PC-9 (cell line): ENCODE data around the gene SCAPER. TPM values are rescaled to one million over a fixed set of nuclear protein-coding genes. Genes with fewer than 3 reads are reported as not detected.

Experiments used
- BruUV-seq: library from RNA; stranded (reverse); fragments of 400-500 nt; replicated peaks from 2 replicates; lab custom pipeline; 2021; lab: Mats Ljungman, UMichigan
- CTCF ChIA-PET: fragments of 300-600 bp; sonication (Branson Sonifier 250); formaldehyde crosslinking; loops from one replicate; lab custom pipeline; 2022; ENCODE audit warnings: antibody characterized with exemption; lab: Charles Lee
- POLR2A ChIA-PET: fragments of 300-600 bp; sonication (Branson Sonifier 250); formaldehyde crosslinking; loops from one replicate; lab custom pipeline; 2022; ENCODE audit warnings: antibody characterized with exemption; ENCODE audit not compliant: unreplicated experiment; lab: Charles Lee
- DNase-seq, 2 experiments: peaks; one replicate each; pipeline versions ENCODE4 v3.0.0 to v3.0.0-alpha.2; 2015 to 2022; ENCODE audit warnings: mixed read lengths in 1 of 2
- H2AFZ ChIP-seq: fragments of 200-600 bp; sonication (generic); 2 replicates; pipeline ENCODE4 v1.8.1; 2017; ENCODE audit warnings: antibody characterized with exemption
- H3F3A ChIP-seq: fragments of 200-600 bp; sonication (generic); 2 replicates; pipeline ENCODE4 v1.8.1; 2017; ENCODE audit warnings: antibody characterized with exemption, mild to moderate bottlenecking, low read depth; ENCODE audit not compliant: insufficient read depth
- H3K27ac ChIP-seq: fragments of 200-600 bp; sonication (generic); 2 replicates; pipeline ENCODE4 v1.6.1; 2016; ENCODE audit warnings: mixed run types
- H3K27me3 ChIP-seq: fragments of 200-600 bp; sonication (generic); 2 replicates; pipeline ENCODE4 v1.6.1; 2016; ENCODE audit warnings: low read depth, mixed run types; ENCODE audit not compliant: insufficient read depth
- H3K36me3 ChIP-seq: fragments of 200-600 bp; sonication (generic); 2 replicates; pipeline ENCODE4 v1.6.1; 2016; ENCODE audit warnings: low read depth, mixed run types
- H3K4me1 ChIP-seq: fragments of 200-600 bp; sonication (generic); replicated peaks from 2 replicates; pipeline ENCODE4 v1.6.1; 2016; ENCODE audit warnings: mixed run types; ENCODE audit not compliant: insufficient read depth
- H3K4me2 ChIP-seq: fragments of 200-600 bp; sonication (generic); 2 replicates; pipeline ENCODE4 v1.6.1; 2017; ENCODE audit warnings: mixed run types
- H3K4me3 ChIP-seq: fragments of 200-600 bp; sonication (generic); 2 replicates; pipeline ENCODE4 v1.6.1; 2016; ENCODE audit warnings: mixed run types
- H3K79me2 ChIP-seq: fragments of 200-600 bp; sonication (generic); 2 replicates; pipeline ENCODE4 v1.6.1; 2017; ENCODE audit warnings: low read depth, mixed run types
- H3K9me2 ChIP-seq: fragments of 200-600 bp; sonication (generic); 2 replicates; pipeline ENCODE4 v1.8.1; 2017; ENCODE audit warnings: mild to moderate bottlenecking; ENCODE audit not compliant: insufficient read depth
- H3K9me3 ChIP-seq: fragments of 200-600 bp; sonication (generic); 2 replicates; pipeline ENCODE4 v1.8.1; 2016; ENCODE audit warnings: low read depth; ENCODE audit not compliant: insufficient read depth
- H4K20me1 ChIP-seq: fragments of 200-600 bp; sonication (generic); 2 replicates; pipeline ENCODE4 v1.8.1; 2017; ENCODE audit not compliant: insufficient read depth
- EZH2 ChIP-seq: fragments of 200-600 bp; sonication (generic); IDR thresholded peaks from 2 replicates; pipeline ENCODE4 v1.8.0; 2017; ENCODE audit warnings: antibody characterized with exemption, low read depth
- intact Hi-C: fragments of 100-400 bp; cut with micrococcal nuclease; formaldehyde crosslinking; loops from one replicate; pipeline ENCODE4 v1.10.0; 2022; ENCODE audit not compliant: unreplicated experiment
- total RNA-seq: library from RNA; stranded (reverse); gene quantifications from 2 replicates; pipeline ENCODE4 v1.2.3, GENCODE V29; 2021
- TF ChIP-seq, protein P1 (sequence below): fragments of 200-600 bp; sonication (generic); conservative IDR thresholded peaks from 2 replicates; pipeline ENCODE4 v1.6.1; 2017; ENCODE audit warnings: mixed run types, antibody characterized with exemption, mild to moderate bottlenecking, moderate library complexity

SCAPER gene
- total RNA-seq, 1 experiment from 2014 or later = 18.7 TPM

DNA sequence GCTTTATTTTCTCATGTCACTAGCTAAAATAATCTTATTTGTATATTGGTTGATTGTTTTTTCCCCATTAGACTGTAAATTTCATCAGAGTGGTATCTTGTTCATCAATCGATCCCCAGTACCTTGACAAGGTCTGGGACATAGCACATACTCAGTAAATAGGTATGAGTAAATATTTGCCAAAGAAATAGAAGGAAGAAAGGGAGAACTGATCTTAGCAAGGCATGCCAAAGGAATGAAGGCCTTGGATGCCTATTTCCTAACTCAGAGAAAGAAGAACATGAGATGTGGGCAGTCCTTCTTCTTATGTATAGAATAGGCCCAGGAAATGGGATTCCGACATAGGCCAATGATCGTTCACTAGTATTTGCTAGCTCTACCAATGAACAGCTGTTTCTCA is 513.8 kb downstream of the SCAPER start:
- Histone ChIP-seq H3K27ac (0 out of 2 replicates have a peak overlapping the region, but pooled peaks have one; percentile 5), H3K4me3 (no peak overlapping the region), H3K79me2 (no peaks in the 10 kb centered on the region), H3F3A (peaks cover 5% of the 10 kb centered on the region; the same call in 1 of the 2 replicates), H3K36me3 (no peaks in the 10 kb centered on the region), H3K27me3 (no peaks in the 10 kb centered on the region), H3K4me1 (peaks cover 12% of the 10 kb centered on the region), H3K4me2 (no peak overlapping the region), H3K9me2 (no peaks in the 10 kb centered on the region), H2AFZ (no peak overlapping the region), H4K20me1 (no peaks in the 10 kb centered on the region), H3K9me3 (no peaks in the 10 kb centered on the region)
- intact Hi-C loops = no loop called here
- peak in 1 of 2 experiments; percentile 70 for DNase-seq
- CTCF ChIA-PET = no interaction called here
- BruUV-seq = no TSS peak
- POLR2A ChIA-PET = no interaction called here
- TF ChIP-seq, protein P1, sequence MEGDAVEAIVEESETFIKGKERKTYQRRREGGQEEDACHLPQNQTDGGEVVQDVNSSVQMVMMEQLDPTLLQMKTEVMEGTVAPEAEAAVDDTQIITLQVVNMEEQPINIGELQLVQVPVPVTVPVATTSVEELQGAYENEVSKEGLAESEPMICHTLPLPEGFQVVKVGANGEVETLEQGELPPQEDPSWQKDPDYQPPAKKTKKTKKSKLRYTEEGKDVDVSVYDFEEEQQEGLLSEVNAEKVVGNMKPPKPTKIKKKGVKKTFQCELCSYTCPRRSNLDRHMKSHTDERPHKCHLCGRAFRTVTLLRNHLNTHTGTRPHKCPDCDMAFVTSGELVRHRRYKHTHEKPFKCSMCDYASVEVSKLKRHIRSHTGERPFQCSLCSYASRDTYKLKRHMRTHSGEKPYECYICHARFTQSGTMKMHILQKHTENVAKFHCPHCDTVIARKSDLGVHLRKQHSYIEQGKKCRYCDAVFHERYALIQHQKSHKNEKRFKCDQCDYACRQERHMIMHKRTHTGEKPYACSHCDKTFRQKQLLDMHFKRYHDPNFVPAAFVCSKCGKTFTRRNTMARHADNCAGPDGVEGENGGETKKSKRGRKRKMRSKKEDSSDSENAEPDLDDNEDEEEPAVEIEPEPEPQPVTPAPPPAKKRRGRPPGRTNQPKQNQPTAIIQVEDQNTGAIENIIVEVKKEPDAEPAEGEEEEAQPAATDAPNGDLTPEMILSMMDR = no peak
- no peak for TF ChIP-seq EZH2

DNA sequence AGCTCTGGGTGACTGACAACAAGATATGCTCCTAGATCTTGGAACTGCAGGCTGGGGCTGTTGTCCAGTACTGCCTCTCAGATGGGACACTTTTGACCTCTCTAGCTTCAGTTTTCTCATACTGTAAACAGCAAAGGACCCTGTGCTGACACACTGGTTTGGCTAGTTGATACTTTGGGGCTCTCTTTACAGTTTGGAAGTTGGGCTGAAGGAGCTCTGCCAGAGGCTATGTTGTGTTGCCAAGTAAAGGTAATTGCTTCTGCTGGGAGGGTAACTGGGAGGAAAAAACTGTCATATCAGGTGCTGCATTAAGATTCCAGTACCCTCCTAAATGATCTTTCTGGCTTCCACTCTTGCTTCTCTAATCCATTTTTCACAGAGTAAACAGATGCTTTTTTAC is 514.6 kb downstream of the SCAPER start:
- no peaks in the 10 kb centered on the region for H3K9me2 ChIP-seq
- ChIA-PET CTCF (no interaction called here), POLR2A (no interaction called here)
- H3F3A ChIP-seq = peaks cover 5% of the 10 kb centered on the region; the same call in 1 of the 2 replicates
- no peaks in the 10 kb centered on the region for H3K9me3 ChIP-seq
- H4K20me1 ChIP-seq = no peaks in the 10 kb centered on the region
- no peaks in the 10 kb centered on the region for H3K27me3 ChIP-seq
- no peak overlapping the region for H3K27ac ChIP-seq
- H3K4me3 ChIP-seq = no peak overlapping the region
- H3K79me2 ChIP-seq = no peaks in the 10 kb centered on the region
- TF ChIP-seq EZH2 = no peak
- TF ChIP-seq, protein P1 = no peak
- no peak overlapping the region for H3K4me2 ChIP-seq
- H3K36me3 ChIP-seq = no peaks in the 10 kb centered on the region
- no peak overlapping the region for H2AFZ ChIP-seq
- DNase-seq = no peak
- peaks cover 12% of the 10 kb centered on the region for H3K4me1 ChIP-seq
- no TSS peak for BruUV-seq
- intact Hi-C loops = no loop called here

DNA sequence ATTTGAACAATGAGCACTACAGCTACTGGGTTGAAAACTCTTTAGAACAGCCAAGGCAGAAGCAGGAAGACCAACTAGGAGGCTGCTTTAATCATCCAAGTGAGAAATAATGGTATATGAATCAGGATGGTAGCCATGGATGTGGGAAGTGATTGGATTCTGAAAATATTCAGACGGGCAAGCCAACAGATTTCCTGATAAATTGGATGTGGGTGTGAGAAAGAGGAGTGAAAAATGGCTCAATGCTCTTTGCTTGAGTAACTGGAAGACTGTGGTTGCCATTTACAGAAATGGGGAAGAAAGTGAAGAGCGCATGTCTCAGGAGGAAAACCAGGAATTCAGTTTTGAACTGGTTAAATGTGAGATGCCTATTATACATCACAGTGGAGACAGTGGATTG is 518.2 kb downstream of the SCAPER start:
- DNase-seq = no peak
- BruUV-seq = no TSS peak
- no peak overlapping the region for H3K4me3 ChIP-seq

More for the DNA sequence above, 518.2 kb downstream of the SCAPER start:
- H3K27ac ChIP-seq = no peak overlapping the region
- H3F3A ChIP-seq = peaks cover 5% of the 10 kb centered on the region; the same call in 1 of the 2 replicates
- H3K9me3 ChIP-seq = no peaks in the 10 kb centered on the region
- TF ChIP-seq EZH2 = no peak
- TF ChIP-seq, protein P1 = no peak
- H3K4me2 ChIP-seq = no peak overlapping the region
- H3K27me3 ChIP-seq = no peaks in the 10 kb centered on the region
- no peaks in the 10 kb centered on the region for H3K79me2 ChIP-seq
- peaks cover 11% of the 10 kb centered on the region for H3K4me1 ChIP-seq
- no peaks in the 10 kb centered on the region for H3K36me3 ChIP-seq
- H4K20me1 ChIP-seq = no peaks in the 10 kb centered on the region
- no peaks in the 10 kb centered on the region for H3K9me2 ChIP-seq
- ChIA-PET POLR2A (no interaction called here), CTCF (no interaction called here)
- intact Hi-C loops = no loop called here
- no peak overlapping the region for H2AFZ ChIP-seq
